PC-3 (cell line): ENCODE data around the gene ZNF606. TPM values are rescaled to one million over a fixed set of nuclear protein-coding genes. Genes with fewer than 3 reads are reported as not detected.

Source experiments
- ATAC-seq: fragments of 200-7000 bp; cut with Tn5 transposase; 2 replicates; pipeline ENCODE4 v1.9.1; 2020; ENCODE audit warnings: mild to moderate bottlenecking, moderate library complexity
- BruUV-seq: library from RNA; stranded (reverse); fragments of 400-500 nt; replicated peaks from 2 replicates; lab custom pipeline; 2021; lab: Mats Ljungman, UMichigan
- CTCF ChIA-PET: fragments of 300-600 bp; sonication (Branson Sonifier 250); formaldehyde crosslinking; loops from one replicate; lab custom pipeline; 2022; ENCODE audit warnings: antibody characterized with exemption; lab: Charles Lee
- POLR2A ChIA-PET: fragments of 300-600 bp; sonication (Branson Sonifier 250); formaldehyde crosslinking; loops from one replicate; lab custom pipeline; 2022; ENCODE audit warnings: antibody characterized with exemption; ENCODE audit not compliant: unreplicated experiment; lab: Charles Lee
- DNase-seq: peaks from one replicate; pipeline ENCODE4 v3.0.0-alpha.2; 2015
- H2AFZ ChIP-seq: fragments of 300-600 bp; sonication (generic); 2 replicates; pipeline ENCODE4 v1.6.0; 2016; ENCODE audit warnings: antibody characterized with exemption, low read length
- H3F3A ChIP-seq: fragments of 300-600 bp; sonication (generic); one replicate; pipeline ENCODE4 v1.6.0; 2017; ENCODE audit warnings: antibody characterized with exemption, low read length, control low read depth, mild to moderate bottlenecking; ENCODE audit not compliant: unreplicated experiment
- H3K27ac ChIP-seq: fragments of 300-600 bp; sonication (generic); 2 replicates; pipeline ENCODE4 v1.5.1; 2016; ENCODE audit warnings: mild to moderate bottlenecking, low read length
- H3K27me3 ChIP-seq: fragments of 300-600 bp; sonication (generic); 2 replicates; pipeline ENCODE4 v1.6.1; 2016; ENCODE audit warnings: low read length, mixed read lengths
- H3K36me3 ChIP-seq: fragments of 300-600 bp; sonication (generic); 2 replicates; pipeline ENCODE4 v1.6.1; 2016; ENCODE audit warnings: low read depth, mixed run types, low read length, mixed read lengths
- H3K4me1 ChIP-seq: fragments of 300-600 bp; sonication (generic); 2 replicates; pipeline ENCODE4 v1.5.1; 2016; ENCODE audit warnings: low read length; ENCODE audit not compliant: insufficient read depth
- H3K4me2 ChIP-seq: fragments of 300-600 bp; sonication (generic); 2 replicates; pipeline ENCODE4 v1.6.0; 2016; ENCODE audit warnings: low read length
- H3K4me3 ChIP-seq: fragments of 300-600 bp; sonication (generic); 2 replicates; pipeline ENCODE4 v1.5.1; 2016; ENCODE audit warnings: mild to moderate bottlenecking, low read length, mixed read lengths
- H3K79me2 ChIP-seq: fragments of 300-600 bp; sonication (generic); 2 replicates; pipeline ENCODE4 v1.6.1; 2017; ENCODE audit warnings: low read length, mixed read lengths
- H3K9ac ChIP-seq: fragments of 300-600 bp; sonication (generic); 2 replicates; pipeline ENCODE4 v1.6.0; 2016; ENCODE audit warnings: mild to moderate bottlenecking, low read length
- H3K9me2 ChIP-seq: fragments of 300-600 bp; sonication (generic); replicated peaks from 2 replicates; pipeline ENCODE4 v1.6.1; 2016; ENCODE audit warnings: mixed run types, low read length, mixed read lengths
- H3K9me3 ChIP-seq: fragments of 300-600 bp; sonication (generic); 2 replicates; pipeline ENCODE4 v1.6.1; 2016; ENCODE audit warnings: low read length, mixed read lengths
- H4K20me1 ChIP-seq: fragments of 300-600 bp; sonication (generic); 2 replicates; pipeline ENCODE4 v1.6.1; 2016; ENCODE audit warnings: low read length, mixed read lengths
- CTCF ChIP-seq: fragments of 300-600 bp; sonication (generic); conservative IDR thresholded peaks from 2 replicates; pipeline ENCODE4 v1.5.1; 2017; ENCODE audit warnings: antibody characterized with exemption, low read depth, mild to moderate bottlenecking, low read length
- EZH2 ChIP-seq: fragments of 300-600 bp; sonication (generic); IDR thresholded peaks from one replicate; pipeline ENCODE4 v1.6.1; 2017; ENCODE audit warnings: antibody characterized with exemption, mild to moderate bottlenecking, low read length; ENCODE audit not compliant: unreplicated experiment
- EZH2phosphoT487 ChIP-seq: fragments of 300-600 bp; sonication (generic); IDR thresholded peaks from 2 replicates; pipeline ENCODE4 v1.6.1; 2018; ENCODE audit warnings: mild to moderate bottlenecking, antibody characterized with exemption, low read length, borderline replicate concordance
- intact Hi-C: fragments of 100-400 bp; cut with micrococcal nuclease; formaldehyde crosslinking; loops from 2 replicates; pipeline ENCODE4 v1.9.0; 2023
- total RNA-seq: library from RNA; depleted of rRNA; stranded (reverse); fragments of >200 nt; gene quantifications from 2 replicates; pipeline ENCODE4 v1.2.3, GENCODE V29; 2014

ZNF606 gene
- total RNA-seq, 1 experiment from 2014 or later: 6.0 TPM

DNA sequence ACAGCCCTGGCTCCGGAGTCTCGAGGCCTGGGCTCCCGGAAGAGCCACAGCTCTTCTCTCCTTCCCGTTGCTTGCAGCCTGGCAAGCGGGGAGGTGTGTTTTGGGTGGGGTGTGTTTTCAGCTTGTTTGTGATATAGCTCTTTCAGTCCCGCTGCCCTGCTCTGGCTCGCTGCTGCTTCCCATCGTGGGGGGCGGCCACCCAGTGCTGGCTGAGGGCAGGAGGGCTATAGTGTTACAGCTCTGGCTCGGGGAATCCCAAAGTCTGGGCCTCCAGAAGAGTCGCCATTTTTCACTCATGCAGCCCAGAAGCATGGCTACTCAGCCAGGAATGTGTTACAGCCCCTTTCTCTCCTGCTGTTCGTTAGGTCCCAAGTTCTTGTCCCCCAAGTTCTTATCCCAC lies 52.9 kb downstream of the ZNF606 start:
- no peak for DNase-seq
- BruUV-seq: no TSS peak
- Histone ChIP-seq H4K20me1 (no peaks in the 10 kb centered on the region), H3K4me3 (no peak overlapping the region), H3K9me2 (no peaks in the 10 kb centered on the region), H3K4me1 (no peaks in the 10 kb centered on the region), H3K27ac (no peak overlapping the region), H2AFZ (no peak overlapping the region), H3K4me2 (no peak overlapping the region), H3K27me3 (no peaks in the 10 kb centered on the region), H3K79me2 (peaks cover 25% of the 10 kb centered on the region), H3K9ac (no peak overlapping the region), H3K9me3 (peaks cover 47% of the 10 kb centered on the region), H3F3A (no peaks in the 10 kb centered on the region), H3K36me3 (peaks cover 14% of the 10 kb centered on the region)
- ATAC-seq: no peak
- ChIA-PET POLR2A (no interaction called here), CTCF (no interaction called here)
- TF ChIP-seq CTCF: no peak
- no peak for TF ChIP-seq EZH2phosphoT487
- TF ChIP-seq EZH2: no peak
- intact Hi-C loops: no loop called here

DNA sequence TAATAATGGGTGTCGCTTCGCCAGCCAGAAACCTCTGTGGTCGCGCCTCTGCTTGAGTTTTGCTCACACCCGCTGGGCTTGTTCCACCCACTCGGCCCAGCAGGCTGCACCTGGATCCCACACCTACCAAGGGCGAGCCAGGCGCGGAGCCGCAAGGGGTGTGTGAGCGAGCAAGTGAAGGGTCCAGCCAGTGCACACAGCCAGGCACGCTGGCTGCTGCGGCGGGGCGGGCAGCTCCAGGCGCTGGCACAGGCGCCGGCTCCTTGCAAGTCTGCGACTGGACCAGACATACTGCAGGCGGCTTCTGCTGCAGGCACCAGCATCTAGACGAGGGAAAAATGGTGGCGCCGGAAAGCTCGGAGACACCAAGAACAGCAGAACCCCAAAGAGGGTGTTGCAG lies 53.3 kb downstream of the ZNF606 start:
- no peak overlapping the region for H2AFZ ChIP-seq
- H3K79me2 ChIP-seq: peaks cover 25% of the 10 kb centered on the region
- H3K27me3 ChIP-seq: no peaks in the 10 kb centered on the region
- no peak overlapping the region for H3K27ac ChIP-seq
- H3K9ac ChIP-seq: no peak overlapping the region
- no peak overlapping the region for H3K4me2 ChIP-seq
- no peak overlapping the region for H3K4me3 ChIP-seq
- no TSS peak for BruUV-seq
- DNase-seq (no peak), ATAC-seq (no peak)
- intact Hi-C loops: no loop called here
- ChIA-PET CTCF (no interaction called here), POLR2A (no interaction called here)
- peaks cover 46% of the 10 kb centered on the region for H3K9me3 ChIP-seq
- TF ChIP-seq CTCF (no peak), EZH2 (no peak), EZH2phosphoT487 (no peak)
- peaks cover 17% of the 10 kb centered on the region for H3K36me3 ChIP-seq
- H3K9me2 ChIP-seq: no peaks in the 10 kb centered on the region
- no peaks in the 10 kb centered on the region for H4K20me1 ChIP-seq
- no peaks in the 10 kb centered on the region for H3K4me1 ChIP-seq
- no peaks in the 10 kb centered on the region for H3F3A ChIP-seq

DNA sequence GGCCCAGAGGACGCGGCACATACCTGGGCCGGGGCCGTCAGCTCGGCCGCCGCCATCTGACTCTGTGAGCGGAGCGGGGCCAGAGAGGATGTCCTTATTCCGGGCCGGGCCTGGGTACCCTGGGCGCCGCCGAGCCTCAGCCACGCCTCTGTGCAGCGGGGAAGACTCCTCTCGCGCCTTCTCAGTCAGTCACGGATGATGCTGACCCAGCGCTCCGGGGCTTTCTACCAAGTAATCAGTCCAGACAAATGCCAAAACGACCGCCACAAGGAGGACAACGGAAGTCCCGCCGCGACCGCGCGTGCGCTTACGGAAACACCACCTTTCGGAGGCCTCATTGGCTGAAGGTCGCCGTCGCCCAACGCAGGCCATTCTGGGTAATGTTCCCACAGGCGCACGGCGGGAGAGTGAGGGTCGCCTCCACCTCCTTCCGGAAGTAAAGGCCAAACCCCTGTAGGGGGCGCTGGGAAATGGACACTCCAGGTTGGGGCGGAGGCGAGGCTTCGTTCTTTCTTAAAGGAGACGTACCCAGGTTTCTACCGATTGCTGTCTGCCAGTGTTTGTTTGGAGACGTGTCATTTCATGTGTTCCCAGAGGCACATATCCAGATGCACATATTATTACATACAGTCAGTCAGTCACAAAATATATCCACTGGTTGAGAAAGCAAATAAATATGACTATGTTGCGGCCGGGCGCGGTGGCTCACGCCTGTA lies 55.0 kb downstream of the ZNF606 start, which contains the start of gene ZNF256:
Gene ZNF256 (minus strand): TSS at position 288 of the 716 bp plus-strand sequence. CDS start 232 bp downstream, at position 56.
- H3K9me3 ChIP-seq: peaks cover 43% of the 10 kb centered on the region
- no TSS peak for BruUV-seq
- CTCF ChIA-PET: no interaction called here

More for the DNA sequence above, 55.0 kb downstream of the ZNF606 start, which contains the start of gene ZNF256:
- peaks cover 25% of the 10 kb centered on the region for H3K79me2 ChIP-seq
- no peak within 1 kb of the TSS for H3K27ac ChIP-seq
- H2AFZ ChIP-seq: peak within 1 kb of the TSS; percentile 66
- H3K4me1 ChIP-seq: no peaks in the 10 kb centered on the region
- POLR2A ChIA-PET: no interaction called here
- TF ChIP-seq EZH2phosphoT487: no peak
- peak; percentile 52 for TF ChIP-seq CTCF
- TF ChIP-seq EZH2: no peak
- no peaks in the 10 kb centered on the region for H3F3A ChIP-seq
- no peaks in the 10 kb centered on the region for H3K9me2 ChIP-seq
- no peaks in the 10 kb centered on the region for H4K20me1 ChIP-seq
- H3K27me3 ChIP-seq: no peaks in the 10 kb centered on the region
- intact Hi-C loops: no loop called here
- H3K36me3 ChIP-seq: peaks cover 34% of the 10 kb centered on the region
- peak within 1 kb of the TSS; percentile 83 for H3K4me2 ChIP-seq
- H3K9ac ChIP-seq: peak within 1 kb of the TSS; percentile 82
- peak within 1 kb of the TSS; percentile 83 for H3K4me3 ChIP-seq
- ATAC-seq (peak; percentile 99), DNase-seq (peak; percentile 90)
